ENCODE measurements around the gene SLC23A2. TPM values are rescaled to one million over a fixed set of nuclear protein-coding genes. Genes with fewer than 3 reads are reported as not detected.

SLC23A2 gene
- polyA plus RNA-seq, 2 donors: 3.1 TPM

GRCh38 chr20:4957939-4958362, 43.4 kb downstream of the SLC23A2 start:
- Histone ChIP-seq H3K4me1 (ENCODE audit: control insufficient read depth in 2 of 2, insufficient read depth in 2 of 2, low read length in 1 of 2) (peaks cover 0 to 2% of the 10 kb centered on the region in 2 donors), H3K36me3 (ENCODE audit: control insufficient read depth in 2 of 2, insufficient read depth in 2 of 2, low read length in 1 of 2) (no peaks in the 10 kb centered on the region), H3K9me3 (ENCODE audit: control insufficient read depth in 2 of 2, insufficient read depth in 1 of 2, low read depth in 1 of 2, low read length in 1 of 2) (no peaks in the 10 kb centered on the region), H3K27me3 (ENCODE audit: control insufficient read depth in 1 of 2, insufficient read depth in 2 of 2, low read length in 2 of 2) (no peaks in the 10 kb centered on the region), H3K4me3 (ENCODE audit: low read depth in 1 of 2, low read length in 2 of 2) (no peak overlapping the region), H3K27ac (ENCODE audit: low read depth in 2 of 2, low read length in 1 of 2) (no peak overlapping the region)
- 84 to 85% methylated on average over 2 of the region's 2 CpGs for WGBS, 2 donors

GRCh38 chr20:4957187-4957586, 44.1 kb downstream of the SLC23A2 start:
- Histone ChIP-seq H3K4me3 (ENCODE audit: low read depth in 1 of 2, low read length in 2 of 2) (no peak overlapping the region), H3K4me1 (ENCODE audit: control insufficient read depth in 2 of 2, insufficient read depth in 2 of 2, low read length in 1 of 2) (peaks cover 0 to under 1% of the 10 kb centered on the region in 2 donors), H3K27me3 (ENCODE audit: control insufficient read depth in 1 of 2, insufficient read depth in 2 of 2, low read length in 2 of 2) (no peaks in the 10 kb centered on the region), H3K9me3 (ENCODE audit: control insufficient read depth in 2 of 2, insufficient read depth in 1 of 2, low read depth in 1 of 2, low read length in 1 of 2) (no peaks in the 10 kb centered on the region), H3K36me3 (ENCODE audit: control insufficient read depth in 2 of 2, insufficient read depth in 2 of 2, low read length in 1 of 2) (no peaks in the 10 kb centered on the region), H3K27ac (ENCODE audit: low read depth in 2 of 2, low read length in 1 of 2) (no peak overlapping the region)
- WGBS, 2 donors: 87 to 91% methylated on average over 2 of the region's 2 CpGs

- Histone ChIP-seq H3K27ac (ENCODE audit: low read depth in 2 of 2, low read length in 1 of 2) (no peak overlapping the region), H3K4me3 (ENCODE audit: low read depth in 1 of 2, low read length in 2 of 2) (no peak overlapping the region), H3K36me3 (ENCODE audit: control insufficient read depth in 2 of 2, insufficient read depth in 2 of 2, low read length in 1 of 2) (no peaks in the 10 kb centered on the region), H3K4me1 (ENCODE audit: control insufficient read depth in 2 of 2, insufficient read depth in 2 of 2, low read length in 1 of 2) (no peaks in the 10 kb centered on the region), H3K9me3 (ENCODE audit: control insufficient read depth in 2 of 2, insufficient read depth in 1 of 2, low read depth in 1 of 2, low read length in 1 of 2) (no peaks in the 10 kb centered on the region), H3K27me3 (ENCODE audit: control insufficient read depth in 1 of 2, insufficient read depth in 2 of 2, low read length in 2 of 2) (no peaks in the 10 kb centered on the region)
- 57 to 59% methylated on average over 3 of the region's 3 CpGs for WGBS, 2 donors
These were observed 45.0 kb downstream of the SLC23A2 start for GRCh38 chr20:4956200-4956810.

GRCh38 chr20:4953881-4954280, 47.4 kb downstream of the SLC23A2 start:
- H3K9me3 ChIP-seq (ENCODE audit: control insufficient read depth in 2 of 2, insufficient read depth in 1 of 2, low read depth in 1 of 2, low read length in 1 of 2): no peaks in the 10 kb centered on the region
- H3K4me3 ChIP-seq (ENCODE audit: low read depth in 1 of 2, low read length in 2 of 2): no peak overlapping the region
- peaks cover 4 to 5% of the 10 kb centered on the region in 2 donors for H3K4me1 ChIP-seq (ENCODE audit: control insufficient read depth in 2 of 2, insufficient read depth in 2 of 2, low read length in 1 of 2)
- H3K27ac ChIP-seq (ENCODE audit: low read depth in 2 of 2, low read length in 1 of 2): no peak overlapping the region
- H3K27me3 ChIP-seq (ENCODE audit: control insufficient read depth in 1 of 2, insufficient read depth in 2 of 2, low read length in 2 of 2): no peaks in the 10 kb centered on the region
- no peaks in the 10 kb centered on the region for H3K36me3 ChIP-seq (ENCODE audit: control insufficient read depth in 2 of 2, insufficient read depth in 2 of 2, low read length in 1 of 2)

- no peak overlapping the region for H3K4me3 ChIP-seq (ENCODE audit: low read depth in 1 of 2, low read length in 2 of 2)
- H3K4me1 ChIP-seq (ENCODE audit: control insufficient read depth in 2 of 2, insufficient read depth in 2 of 2, low read length in 1 of 2): peaks cover 4 to 5% of the 10 kb centered on the region in 2 donors
- no peaks in the 10 kb centered on the region for H3K36me3 ChIP-seq (ENCODE audit: control insufficient read depth in 2 of 2, insufficient read depth in 2 of 2, low read length in 1 of 2)
- H3K27ac ChIP-seq (ENCODE audit: low read depth in 2 of 2, low read length in 1 of 2): no peak overlapping the region
- H3K27me3 ChIP-seq (ENCODE audit: control insufficient read depth in 1 of 2, insufficient read depth in 2 of 2, low read length in 2 of 2): no peaks in the 10 kb centered on the region
- H3K9me3 ChIP-seq (ENCODE audit: control insufficient read depth in 2 of 2, insufficient read depth in 1 of 2, low read depth in 1 of 2, low read length in 1 of 2): no peaks in the 10 kb centered on the region
- WGBS, 2 donors: 89 to 98% methylated on average over 1 of the region's 1 CpG
These were observed 49.1 kb downstream of the SLC23A2 start for GRCh38 chr20:4952229-4952628.

- H3K9me3 ChIP-seq (ENCODE audit: control insufficient read depth in 2 of 2, insufficient read depth in 1 of 2, low read depth in 1 of 2, low read length in 1 of 2): no peaks in the 10 kb centered on the region
- H3K36me3 ChIP-seq (ENCODE audit: control insufficient read depth in 2 of 2, insufficient read depth in 2 of 2, low read length in 1 of 2): no peaks in the 10 kb centered on the region
- peak overlapping the region; percentile 49 to 71 for H3K27ac ChIP-seq (ENCODE audit: low read depth in 2 of 2, low read length in 1 of 2)
- peaks cover 5 to 6% of the 10 kb centered on the region in 2 donors for H3K4me1 ChIP-seq (ENCODE audit: control insufficient read depth in 2 of 2, insufficient read depth in 2 of 2, low read length in 1 of 2)
- WGBS, 2 donors: 26 to 55% methylated on average over 3 of the region's 3 CpGs
- no peak overlapping the region for H3K4me3 ChIP-seq (ENCODE audit: low read depth in 1 of 2, low read length in 2 of 2)
- no peaks in the 10 kb centered on the region for H3K27me3 ChIP-seq (ENCODE audit: control insufficient read depth in 1 of 2, insufficient read depth in 2 of 2, low read length in 2 of 2)
These were observed 50.0 kb downstream of the SLC23A2 start for GRCh38 chr20:4951299-4951698.

GRCh38 chr20:4950841-4951240, 50.5 kb downstream of the SLC23A2 start:
- H3K27ac ChIP-seq (ENCODE audit: low read depth in 2 of 2, low read length in 1 of 2): peak overlapping the region; percentile 57 to 77
- WGBS, 2 donors: 73 to 79% methylated on average over 4 of the region's 4 CpGs
- H3K4me3 ChIP-seq (ENCODE audit: low read depth in 1 of 2, low read length in 2 of 2): no peak overlapping the region
- no peaks in the 10 kb centered on the region for H3K27me3 ChIP-seq (ENCODE audit: control insufficient read depth in 1 of 2, insufficient read depth in 2 of 2, low read length in 2 of 2)
- H3K36me3 ChIP-seq (ENCODE audit: control insufficient read depth in 2 of 2, insufficient read depth in 2 of 2, low read length in 1 of 2): no peaks in the 10 kb centered on the region
- peaks cover 5 to 6% of the 10 kb centered on the region in 2 donors for H3K4me1 ChIP-seq (ENCODE audit: control insufficient read depth in 2 of 2, insufficient read depth in 2 of 2, low read length in 1 of 2)
- no peaks in the 10 kb centered on the region for H3K9me3 ChIP-seq (ENCODE audit: control insufficient read depth in 2 of 2, insufficient read depth in 1 of 2, low read depth in 1 of 2, low read length in 1 of 2)

GRCh38 chr20:4950437-4950836, 50.9 kb downstream of the SLC23A2 start:
- Histone ChIP-seq H3K4me3 (ENCODE audit: low read depth in 1 of 2, low read length in 2 of 2) (no peak overlapping the region), H3K27me3 (ENCODE audit: control insufficient read depth in 1 of 2, insufficient read depth in 2 of 2, low read length in 2 of 2) (no peaks in the 10 kb centered on the region), H3K36me3 (ENCODE audit: control insufficient read depth in 2 of 2, insufficient read depth in 2 of 2, low read length in 1 of 2) (no peaks in the 10 kb centered on the region), H3K27ac (ENCODE audit: low read depth in 2 of 2, low read length in 1 of 2) (peak overlapping the region; percentile 30 to 57), H3K4me1 (ENCODE audit: control insufficient read depth in 2 of 2, insufficient read depth in 2 of 2, low read length in 1 of 2) (peaks cover 5 to 6% of the 10 kb centered on the region in 2 donors), H3K9me3 (ENCODE audit: control insufficient read depth in 2 of 2, insufficient read depth in 1 of 2, low read depth in 1 of 2, low read length in 1 of 2) (no peaks in the 10 kb centered on the region)
- 64 to 66% methylated on average over 3 of the region's 3 CpGs for WGBS, 2 donors

GRCh38 chr20:4949833-4950178, 51.5 kb downstream of the SLC23A2 start:
- H3K27ac ChIP-seq (ENCODE audit: low read depth in 2 of 2, low read length in 1 of 2): peak overlapping the region in 1 of 2 donors; percentile 52
- H3K36me3 ChIP-seq (ENCODE audit: control insufficient read depth in 2 of 2, insufficient read depth in 2 of 2, low read length in 1 of 2): no peaks in the 10 kb centered on the region
- H3K9me3 ChIP-seq (ENCODE audit: control insufficient read depth in 2 of 2, insufficient read depth in 1 of 2, low read depth in 1 of 2, low read length in 1 of 2): no peaks in the 10 kb centered on the region
- H3K4me3 ChIP-seq (ENCODE audit: low read depth in 1 of 2, low read length in 2 of 2): peak overlapping the region in 1 of 2 donors; percentile 3
- H3K4me1 ChIP-seq (ENCODE audit: control insufficient read depth in 2 of 2, insufficient read depth in 2 of 2, low read length in 1 of 2): peaks cover 6 to 7% of the 10 kb centered on the region in 2 donors
- no peaks in the 10 kb centered on the region for H3K27me3 ChIP-seq (ENCODE audit: control insufficient read depth in 1 of 2, insufficient read depth in 2 of 2, low read length in 2 of 2)
- 39 to 41% methylated on average over 6 of the region's 6 CpGs for WGBS, 2 donors

GRCh38 chr20:4947817-4948559, 53.3 kb downstream of the SLC23A2 start:
- Histone ChIP-seq H3K4me3 (ENCODE audit: low read depth in 1 of 2, low read length in 2 of 2) (no peak overlapping the region), H3K9me3 (ENCODE audit: control insufficient read depth in 2 of 2, insufficient read depth in 1 of 2, low read depth in 1 of 2, low read length in 1 of 2) (no peaks in the 10 kb centered on the region), H3K27ac (ENCODE audit: low read depth in 2 of 2, low read length in 1 of 2) (no peak overlapping the region), H3K4me1 (ENCODE audit: control insufficient read depth in 2 of 2, insufficient read depth in 2 of 2, low read length in 1 of 2) (peaks cover 7 to 8% of the 10 kb centered on the region in 2 donors), H3K36me3 (ENCODE audit: control insufficient read depth in 2 of 2, insufficient read depth in 2 of 2, low read length in 1 of 2) (no peaks in the 10 kb centered on the region), H3K27me3 (ENCODE audit: control insufficient read depth in 1 of 2, insufficient read depth in 2 of 2, low read length in 2 of 2) (no peaks in the 10 kb centered on the region)
- 70 to 86% methylated on average over 3 of the region's 3 CpGs for WGBS, 2 donors

Measured in esophagus (tissue), 2 donors.